ENCODE measurements around the gene CORO2A. TPM values are rescaled to one million over a fixed set of nuclear protein-coding genes. Genes with fewer than 3 reads are reported as not detected.

The CORO2A gene
- total and polyA plus RNA-seq, 8 donors: 2.8 to 26.7 (median 10.7) TPM

DNA sequence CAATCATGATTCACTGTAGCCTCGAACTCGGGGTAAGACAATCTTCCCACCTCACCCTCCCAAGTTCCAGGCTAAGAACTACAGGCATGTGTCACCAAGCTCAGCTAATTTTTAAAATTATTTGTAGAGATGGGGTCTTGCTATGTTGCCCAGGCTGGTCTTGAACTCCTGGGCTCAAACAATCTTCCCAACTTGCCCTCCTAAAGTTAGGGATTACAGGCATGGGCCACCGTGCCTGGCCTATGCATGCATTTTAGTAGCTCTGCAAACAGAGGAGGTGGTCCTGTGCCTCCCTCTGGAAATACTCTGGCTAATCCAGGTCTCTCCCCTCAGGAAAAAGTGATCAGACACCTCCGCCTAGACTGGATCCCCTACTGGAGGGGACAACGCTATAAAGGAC lies 51.9 kb downstream of the CORO2A start:
- Histone ChIP-seq H3K36me3 (peaks cover 0 to 4% (median 0%) of the 10 kb centered on the region in 4 donors), H3K9me3 (no peaks in the 10 kb centered on the region), H3K4me3 (no peak overlapping the region), H3K27ac (no peak overlapping the region), H3K27me3 (no peaks in the 10 kb centered on the region), H3K4me1 (peaks cover 19 to 35% (median 29%) of the 10 kb centered on the region in 4 donors)
- 78 to 84% (median 81%) methylated on average over 5 of the region's 5 CpGs for WGBS, 5 donors
- no peak for DNase-seq
- intact Hi-C loops (cut with DNase I; ENCODE audit: low total_unique reads): no loop called here
- TF ChIP-seq, protein P1, sequence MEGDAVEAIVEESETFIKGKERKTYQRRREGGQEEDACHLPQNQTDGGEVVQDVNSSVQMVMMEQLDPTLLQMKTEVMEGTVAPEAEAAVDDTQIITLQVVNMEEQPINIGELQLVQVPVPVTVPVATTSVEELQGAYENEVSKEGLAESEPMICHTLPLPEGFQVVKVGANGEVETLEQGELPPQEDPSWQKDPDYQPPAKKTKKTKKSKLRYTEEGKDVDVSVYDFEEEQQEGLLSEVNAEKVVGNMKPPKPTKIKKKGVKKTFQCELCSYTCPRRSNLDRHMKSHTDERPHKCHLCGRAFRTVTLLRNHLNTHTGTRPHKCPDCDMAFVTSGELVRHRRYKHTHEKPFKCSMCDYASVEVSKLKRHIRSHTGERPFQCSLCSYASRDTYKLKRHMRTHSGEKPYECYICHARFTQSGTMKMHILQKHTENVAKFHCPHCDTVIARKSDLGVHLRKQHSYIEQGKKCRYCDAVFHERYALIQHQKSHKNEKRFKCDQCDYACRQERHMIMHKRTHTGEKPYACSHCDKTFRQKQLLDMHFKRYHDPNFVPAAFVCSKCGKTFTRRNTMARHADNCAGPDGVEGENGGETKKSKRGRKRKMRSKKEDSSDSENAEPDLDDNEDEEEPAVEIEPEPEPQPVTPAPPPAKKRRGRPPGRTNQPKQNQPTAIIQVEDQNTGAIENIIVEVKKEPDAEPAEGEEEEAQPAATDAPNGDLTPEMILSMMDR (IDR thresholded peaks at IDR 0.05): no peak
- TF ChIP-seq EP300 (IDR thresholded peaks at IDR 0.05): no peak
- TF ChIP-seq POLR2AphosphoS5 (IDR thresholded peaks at IDR 0.05): no peak
- no peak for TF ChIP-seq POLR2A (IDR thresholded peaks at IDR 0.05)

DNA sequence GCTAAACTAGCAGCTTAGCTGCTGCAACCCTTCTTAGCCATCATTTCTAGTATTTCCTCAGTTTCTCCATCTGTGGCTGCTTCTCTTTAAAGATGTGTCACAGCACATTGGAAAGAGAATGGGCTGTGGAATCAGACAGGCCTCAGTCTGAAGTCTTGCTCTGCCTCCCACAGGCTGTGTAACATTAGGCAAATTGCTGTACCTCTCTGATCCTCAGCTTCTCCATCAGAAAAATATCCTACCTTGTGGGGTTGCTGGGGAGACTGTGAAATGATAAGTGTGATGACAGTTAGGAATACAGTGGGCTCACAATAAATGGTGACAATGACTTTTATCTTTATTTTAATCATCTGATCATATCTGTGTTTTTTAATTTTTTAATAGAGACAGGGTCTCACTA lies 55.9 kb downstream of the CORO2A start:
- intact Hi-C loops (cut with DNase I; ENCODE audit: low total_unique reads): no loop called here

DNA sequence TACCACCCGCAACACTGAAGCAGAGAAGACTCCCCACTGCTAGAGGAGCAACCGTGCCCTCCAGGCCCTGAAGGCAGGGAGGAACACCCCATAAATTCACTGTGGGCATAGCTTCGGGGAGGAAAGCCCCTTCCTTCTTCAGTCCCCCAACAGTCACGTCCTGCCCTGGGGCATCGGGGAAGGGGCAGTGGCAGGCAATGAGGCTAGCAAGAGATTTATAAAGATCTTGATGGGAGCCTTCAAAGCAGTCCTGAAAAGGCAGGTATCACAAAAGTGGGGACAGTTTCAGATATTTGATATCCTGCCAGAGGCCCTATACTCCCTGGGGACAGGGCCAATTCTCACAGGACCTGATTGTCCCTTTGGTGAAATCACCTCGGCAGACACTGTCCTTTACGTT lies 56.5 kb downstream of the CORO2A start:
- H3K9me3 ChIP-seq: no peaks in the 10 kb centered on the region
- intact Hi-C loops (cut with DNase I; ENCODE audit: low total_unique reads): no loop called here
- H3K4me1 ChIP-seq: peaks cover 0 to 9% (median 0%) of the 10 kb centered on the region in 4 donors
- no peaks in the 10 kb centered on the region for H3K27me3 ChIP-seq
- H3K4me3 ChIP-seq: no peak overlapping the region
- 83 to 92% (median 85%) methylated on average over 7 of the region's 7 CpGs for WGBS, 5 donors
- no peak for TF ChIP-seq POLR2AphosphoS5 (IDR thresholded peaks at IDR 0.05)
- TF ChIP-seq POLR2A (IDR thresholded peaks at IDR 0.05): no peak
- TF ChIP-seq, protein P1 (IDR thresholded peaks at IDR 0.05): no peak
- no peak for TF ChIP-seq EP300 (IDR thresholded peaks at IDR 0.05)
- H3K36me3 ChIP-seq: peaks cover 0 to 48% (median 19%) of the 10 kb centered on the region in 4 donors
- peak overlapping the region in 1 of 5 donors; percentile 2 for H3K27ac ChIP-seq
- DNase-seq: no peak

More for the DNA sequence above, 55.9 kb downstream of the CORO2A start:
- Histone ChIP-seq H3K36me3 (peaks cover 0 to 42% (median 17%) of the 10 kb centered on the region in 4 donors), H3K4me3 (no peak overlapping the region), H3K9me3 (no peaks in the 10 kb centered on the region), H3K4me1 (peaks cover 0 to 9% (median 0%) of the 10 kb centered on the region in 4 donors), H3K27ac (no peak overlapping the region), H3K27me3 (no peaks in the 10 kb centered on the region)
- DNase-seq: no peak
- no peak for TF ChIP-seq POLR2A (IDR thresholded peaks at IDR 0.05)
- no peak for TF ChIP-seq POLR2AphosphoS5 (IDR thresholded peaks at IDR 0.05)
- TF ChIP-seq, protein P1 (IDR thresholded peaks at IDR 0.05): no peak
- TF ChIP-seq EP300 (IDR thresholded peaks at IDR 0.05): no peak

DNA sequence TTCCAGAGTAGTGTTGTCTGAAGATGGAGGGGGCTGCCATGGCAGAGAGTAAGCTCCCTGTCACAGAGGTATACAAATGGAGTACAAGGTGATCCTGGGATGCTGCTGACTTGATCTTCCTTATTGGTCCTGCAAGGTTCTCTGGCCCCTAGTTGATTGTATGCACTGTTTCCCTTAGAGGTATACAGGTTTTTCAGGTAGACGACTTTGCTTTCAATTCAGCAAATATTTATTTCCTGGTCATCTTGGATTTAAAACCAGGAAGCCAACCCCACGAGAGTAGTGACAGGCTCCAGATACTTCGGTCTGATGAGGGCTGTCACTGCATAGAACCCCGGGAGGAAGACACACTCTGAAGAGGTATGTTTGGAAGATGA lies 56.9 kb downstream of the CORO2A start:
- intact Hi-C loops (cut with DNase I; ENCODE audit: low total_unique reads): no loop called here
- H3K9me3 ChIP-seq: no peaks in the 10 kb centered on the region
- H3K36me3 ChIP-seq: peaks cover 0 to 52% (median 21%) of the 10 kb centered on the region in 4 donors
- DNase-seq: no peak
- no peaks in the 10 kb centered on the region for H3K27me3 ChIP-seq
- 41 to 50% (median 47%) methylated on average over 4 of the region's 4 CpGs for WGBS, 5 donors
- peaks cover 0 to 9% (median 0%) of the 10 kb centered on the region in 4 donors for H3K4me1 ChIP-seq
- no peak for TF ChIP-seq EP300 (IDR thresholded peaks at IDR 0.05)
- TF ChIP-seq POLR2AphosphoS5 (IDR thresholded peaks at IDR 0.05): no peak
- no peak for TF ChIP-seq POLR2A (IDR thresholded peaks at IDR 0.05)
- TF ChIP-seq, protein P1 (IDR thresholded peaks at IDR 0.05): no peak
- H3K4me3 ChIP-seq: no peak overlapping the region
- peak overlapping the region in 1 of 5 donors; percentile 2 for H3K27ac ChIP-seq
